B cell (primary cell): ENCODE data around the gene MYLK4. TPM values are rescaled to one million over a fixed set of nuclear protein-coding genes. Genes with fewer than 3 reads are reported as not detected.

Experiments
- ATAC-seq: fragments of 200-7000 bp; cut with Tn5 transposase; one replicate; pipeline ENCODE4 v1.10.0; 2021; ENCODE audit warnings: low read depth, mild to moderate bottlenecking, moderate number of reproducible peaks, moderate library complexity
- CTCF ChIA-PET: fragments of 350-600 bp; sonication (Branson Sonifier 250); formaldehyde crosslinking; loops from one replicate; lab custom pipeline; 2021; ENCODE audit warnings: antibody characterized with exemption, inconsistent platforms; lab: Charles Lee
- POLR2A ChIA-PET: fragments of 350-600 bp; sonication (Branson Sonifier 250); formaldehyde crosslinking; loops from one replicate; lab custom pipeline; 2021; ENCODE audit warnings: antibody characterized with exemption; lab: Charles Lee
- DNase-seq: peaks from one replicate; pipeline ENCODE4 v3.0.0; 2013
- H2AFZ ChIP-seq: 2 replicates; pipeline ENCODE4 v1.6.1; 2012; ENCODE audit warnings: mild to moderate bottlenecking, low read depth, low read length; ENCODE audit not compliant: insufficient read depth, poor library complexity, severe bottlenecking
- H3K27ac ChIP-seq, 2 donors: 1 replicate in 1 of 2; 2 replicates in 1 of 2; pipeline ENCODE4 v1.5.1; 2012 to 2013; ENCODE audit warnings: low read length in 2 of 2, mild to moderate bottlenecking in 2 of 2, moderate library complexity in 1 of 2
- H3K27me3 ChIP-seq, 4 experiments: fragments of 200-600 bp in 1 of 4; sonication (generic) in 1 of 4; replicated peaks in 1 of 4; 1 replicate in 2 of 4; 2 replicates in 2 of 4; pipeline versions ENCODE4 v1.6.1 to v1.7.0; 2013 to 2016; ENCODE audit warnings: low read length in 3 of 4, mild to moderate bottlenecking in 2 of 4, mixed read lengths in 1 of 4, moderate library complexity in 1 of 4; ENCODE audit not compliant: insufficient read depth in 4 of 4, control insufficient read depth in 3 of 4; ENCODE audit errors: control extremely low read depth in 1 of 4
- H3K36me3 ChIP-seq, 2 experiments: replicated peaks in 1 of 2; 1 replicate in 1 of 2; 2 replicates in 1 of 2; pipeline versions ENCODE4 v1.6.1 to v1.7.1; 2013; ENCODE audit warnings: low read length in 1 of 2; ENCODE audit not compliant: insufficient read depth in 2 of 2, control insufficient read depth in 1 of 2; ENCODE audit errors: control extremely low read depth in 1 of 2, extremely low read depth in 1 of 2
- H3K4me1 ChIP-seq, 2 donors: fragments of 200-600 bp in 1 of 2; sonication (generic) in 1 of 2; 1 replicate in 1 of 2; 2 replicates in 1 of 2; pipeline versions ENCODE4 v1.5.1 to v1.6.1; 2013 to 2017; ENCODE audit warnings: low read length in 2 of 2; ENCODE audit not compliant: control insufficient read depth in 2 of 2, insufficient read depth in 2 of 2
- H3K4me2 ChIP-seq: replicated peaks from 2 replicates; pipeline ENCODE3; 2012; ENCODE audit warnings: mild to moderate bottlenecking, low read depth, low read length; ENCODE audit not compliant: poor library complexity, severe bottlenecking
- H3K4me3 ChIP-seq, 5 experiments: fragments of 200-600 bp in 1 of 5; sonication (generic) in 1 of 5; 1 replicate in 3 of 5; 2 replicates in 2 of 5; pipeline versions ENCODE4 v1.5.1 to v1.7.0; 2011 to 2016; ENCODE audit warnings: low read length in 4 of 5, mild to moderate bottlenecking in 4 of 5, low read depth in 2 of 5, control low read depth in 1 of 5, moderate library complexity in 1 of 5; ENCODE audit not compliant: insufficient read depth in 1 of 5; ENCODE audit errors: control extremely low read depth in 1 of 5, extremely low read depth in 1 of 5
- H3K79me2 ChIP-seq: fragments of 200-600 bp; sonication (generic); one replicate; pipeline ENCODE4 v1.6.0; 2016; ENCODE audit warnings: low read length; ENCODE audit not compliant: control insufficient read depth, insufficient read depth
- H3K9ac ChIP-seq: fragments of 200-600 bp; sonication (generic); 2 replicates; pipeline ENCODE4 v1.6.1; 2017; ENCODE audit warnings: mild to moderate bottlenecking, low read length, moderate library complexity
- H3K9me3 ChIP-seq, 3 donors: one replicate each; pipeline versions ENCODE4 v1.6.1 to v1.7.1; 2013; ENCODE audit warnings: low read length in 2 of 3; ENCODE audit not compliant: control insufficient read depth in 2 of 3, insufficient read depth in 1 of 3; ENCODE audit errors: control extremely low read depth in 1 of 3
- H4K20me1 ChIP-seq: 2 replicates; pipeline ENCODE4 v1.6.0; 2012; ENCODE audit warnings: mild to moderate bottlenecking, low read length; ENCODE audit not compliant: insufficient read depth, control insufficient read depth, poor library complexity, severe bottlenecking
- H3K27ac Mint-ChIP-seq: one replicate; pipeline ENCODE4 v1.8.0; 2021; ENCODE audit warnings: mixed read lengths
- H3K27me3 Mint-ChIP-seq: one replicate; pipeline ENCODE4 v1.8.0; 2021; ENCODE audit warnings: mixed read lengths
- H3K4me1 Mint-ChIP-seq: one replicate; pipeline ENCODE4 v1.8.0; 2021; ENCODE audit warnings: mixed read lengths
- H3K4me3 Mint-ChIP-seq: one replicate; pipeline ENCODE4 v1.8.0; 2021; ENCODE audit warnings: mixed read lengths
- H3K9me3 Mint-ChIP-seq: one replicate; pipeline ENCODE4 v1.8.0; 2022; ENCODE audit warnings: mixed read lengths; ENCODE audit not compliant: insufficient read depth
- EZH2 ChIP-seq: IDR thresholded peaks from 2 replicates; pipeline ENCODE4 v1.6.1; 2012; ENCODE audit warnings: borderline replicate concordance, low read depth, mild to moderate bottlenecking, moderate library complexity, low read length; ENCODE audit not compliant: insufficient read depth, poor library complexity, severe bottlenecking
- WGBS: methylation state at CpG from one replicate; pipeline ENCODE4 v1.1.5; 2013; ENCODE audit warnings: missing lambda C conversion rate; ENCODE audit not compliant: insufficient coverage; 5-methylcytosine and 5-hydroxymethylcytosine counted together
- intact Hi-C: fragments of 100-400 bp; cut with micrococcal nuclease; formaldehyde crosslinking; loops from one replicate; pipeline ENCODE4 v1.10.0; 2022
- polyA plus RNA-seq: library from polyadenylated mRNA; depleted of rRNA; stranded (reverse); fragments of >200 nt; gene quantifications from 2 replicates; pipeline ENCODE4 v1.2.3, GENCODE V29; 2012
- total RNA-seq, 2 donors: library from RNA; stranded (reverse); fragments of 120-200 nt in 1 of 2; gene quantifications; 1 replicate in 1 of 2; 2 replicates in 1 of 2; pipeline versions ENCODE4 v1.2.3 to v1.2.4, GENCODE V29; 2013 to 2022
- TF ChIP-seq, protein P1 (sequence below): fragments of 200-600 bp; IDR thresholded peaks from one replicate; pipeline ENCODE4 v1.8.0; 2022; ENCODE audit warnings: antibody characterized with exemption, mild to moderate bottlenecking

Gene MYLK4
- total and polyA plus RNA-seq, 2 donors (not counting 1 experiment from before 2014, with no cell fraction given) = 0.51 to 1.2 TPM

DNA sequence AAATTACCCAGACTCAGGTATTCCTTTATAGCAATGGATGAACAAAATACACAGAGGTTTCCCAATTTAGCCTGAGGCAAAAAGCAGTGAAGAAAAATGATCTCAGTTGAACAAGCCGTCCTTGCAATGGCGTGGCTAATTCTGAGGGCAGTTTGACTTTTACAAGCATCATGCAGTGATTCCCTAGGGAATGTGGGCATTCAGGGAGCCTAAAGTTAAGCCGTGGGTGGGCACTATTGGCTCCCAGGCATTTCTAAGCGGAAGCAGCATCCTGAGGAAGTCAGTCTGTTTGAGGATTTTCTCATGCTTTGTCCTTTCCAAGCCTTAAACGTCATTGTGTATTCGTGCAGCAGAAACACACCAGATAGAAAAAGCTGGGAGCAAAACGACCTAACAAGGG is 133.9 kb downstream of the MYLK4 start:
- peaks cover 4% of the 10 kb centered on the region for H3K9me3 Mint-ChIP-seq
- H3K36me3 ChIP-seq = no peaks in the 10 kb centered on the region
- H3K4me3 ChIP-seq = no peak overlapping the region
- peaks cover 0 to 9% (median 3%) of the 10 kb centered on the region in 4 experiments for H3K27me3 ChIP-seq
- H3K27ac Mint-ChIP-seq = no peak overlapping the region
- H3K4me3 Mint-ChIP-seq = no peak overlapping the region
- DNase-seq (no peak), ATAC-seq (no peak)
- no peak overlapping the region for H3K4me2 ChIP-seq
- H3K4me1 ChIP-seq = no peaks in the 10 kb centered on the region
- H3K9ac ChIP-seq = no peak overlapping the region
- H4K20me1 ChIP-seq = no peaks in the 10 kb centered on the region
- intact Hi-C loops = no loop called here
- peaks cover 27% of the 10 kb centered on the region for H3K27me3 Mint-ChIP-seq
- no peak overlapping the region for H3K27ac ChIP-seq
- ChIA-PET CTCF (interaction anchor here (1.0 kb wide), 1 partner anchor 17 kb away, joined by 3 read pairs; no protein-coding TSS in a partner anchor), POLR2A (no interaction called here)
- no peaks in the 10 kb centered on the region for H3K79me2 ChIP-seq
- H3K4me1 Mint-ChIP-seq = no peaks in the 10 kb centered on the region
- WGBS = 88% methylated on average over 7 of the region's 7 CpGs
- no peak for TF ChIP-seq EZH2
- TF ChIP-seq, protein P1, sequence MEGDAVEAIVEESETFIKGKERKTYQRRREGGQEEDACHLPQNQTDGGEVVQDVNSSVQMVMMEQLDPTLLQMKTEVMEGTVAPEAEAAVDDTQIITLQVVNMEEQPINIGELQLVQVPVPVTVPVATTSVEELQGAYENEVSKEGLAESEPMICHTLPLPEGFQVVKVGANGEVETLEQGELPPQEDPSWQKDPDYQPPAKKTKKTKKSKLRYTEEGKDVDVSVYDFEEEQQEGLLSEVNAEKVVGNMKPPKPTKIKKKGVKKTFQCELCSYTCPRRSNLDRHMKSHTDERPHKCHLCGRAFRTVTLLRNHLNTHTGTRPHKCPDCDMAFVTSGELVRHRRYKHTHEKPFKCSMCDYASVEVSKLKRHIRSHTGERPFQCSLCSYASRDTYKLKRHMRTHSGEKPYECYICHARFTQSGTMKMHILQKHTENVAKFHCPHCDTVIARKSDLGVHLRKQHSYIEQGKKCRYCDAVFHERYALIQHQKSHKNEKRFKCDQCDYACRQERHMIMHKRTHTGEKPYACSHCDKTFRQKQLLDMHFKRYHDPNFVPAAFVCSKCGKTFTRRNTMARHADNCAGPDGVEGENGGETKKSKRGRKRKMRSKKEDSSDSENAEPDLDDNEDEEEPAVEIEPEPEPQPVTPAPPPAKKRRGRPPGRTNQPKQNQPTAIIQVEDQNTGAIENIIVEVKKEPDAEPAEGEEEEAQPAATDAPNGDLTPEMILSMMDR = no peak
- H2AFZ ChIP-seq = no peak overlapping the region
- no peaks in the 10 kb centered on the region for H3K9me3 ChIP-seq

DNA sequence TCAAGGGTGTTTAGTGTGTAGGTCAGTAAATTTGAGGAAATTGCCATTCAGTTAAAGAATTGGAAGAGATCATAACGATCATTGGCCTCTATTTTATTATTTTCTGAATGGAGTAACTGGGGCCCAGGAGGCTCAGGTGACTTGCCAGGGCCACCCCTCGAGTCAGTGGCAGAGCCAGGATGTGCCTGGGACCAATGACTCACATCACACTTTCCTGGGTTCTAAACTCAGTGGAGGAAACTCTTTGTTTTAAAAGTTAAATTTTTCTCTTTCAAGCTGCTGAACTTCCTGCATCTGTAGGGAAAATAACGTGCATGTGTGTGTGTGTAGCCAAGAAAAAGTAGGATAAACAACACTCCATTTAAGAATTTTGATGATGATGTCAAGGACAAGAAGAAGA is 135.5 kb downstream of the MYLK4 start:
- Histone ChIP-seq H3K27me3 (peaks cover 0 to 9% (median 1%) of the 10 kb centered on the region in 4 experiments), H3K79me2 (no peaks in the 10 kb centered on the region), H4K20me1 (no peaks in the 10 kb centered on the region), H3K36me3 (no peaks in the 10 kb centered on the region), H3K27ac (no peak overlapping the region), H3K4me2 (no peak overlapping the region), H3K9me3 (no peaks in the 10 kb centered on the region), H3K4me3 (no peak overlapping the region), H3K4me1 (no peaks in the 10 kb centered on the region), H3K9ac (no peak overlapping the region), H2AFZ (no peak overlapping the region)
- POLR2A ChIA-PET = no interaction called here
- no peak overlapping the region for H3K4me3 Mint-ChIP-seq
- H3K4me1 Mint-ChIP-seq = no peaks in the 10 kb centered on the region
- H3K27me3 Mint-ChIP-seq = peaks cover 33% of the 10 kb centered on the region
- peaks cover 4% of the 10 kb centered on the region for H3K9me3 Mint-ChIP-seq
- intact Hi-C loops = no loop called here
- WGBS = 83% methylated on average over 1 of the region's 3 CpGs
- no peak overlapping the region for H3K27ac Mint-ChIP-seq
- TF ChIP-seq EZH2 = no peak
- CTCF ChIA-PET = interaction anchor here (1.7 kb wide), 1 partner anchor 19 kb away, joined by 5 read pairs; no protein-coding TSS in a partner anchor
- ATAC-seq = no peak
- DNase-seq = no peak
